Loucy (cell line): Measurements from ENCODE around the gene KLHL8.

ENCODE experiments used
- H2AFZ ChIP-seq: fragments of 200-600 bp; sonication (generic); 2 replicates; pipeline ENCODE4 v1.6.0; 2016; ENCODE audit warnings: antibody characterized with exemption, mild to moderate bottlenecking, low read length, moderate library complexity
- H3F3A ChIP-seq: fragments of 200-600 bp; 2 replicates; pipeline ENCODE4 v1.6.0; 2016; ENCODE audit warnings: antibody characterized with exemption, low read depth, mild to moderate bottlenecking
- H3K27me3 ChIP-seq: fragments of 200-600 bp; sonication (generic); 2 replicates; pipeline ENCODE4 v1.6.1; 2014; ENCODE audit warnings: low read length, mild to moderate bottlenecking; ENCODE audit not compliant: insufficient read depth, poor library complexity, severe bottlenecking
- H3K36me3 ChIP-seq: fragments of 200-600 bp; sonication (generic); 2 replicates; pipeline ENCODE4 v1.6.1; 2016; ENCODE audit warnings: low read length; ENCODE audit not compliant: insufficient read depth
- H3K4me1 ChIP-seq: fragments of 200-600 bp; sonication (generic); 2 replicates; pipeline ENCODE4 v1.5.1; 2014; ENCODE audit warnings: low read length, mild to moderate bottlenecking; ENCODE audit not compliant: insufficient read depth, poor library complexity, severe bottlenecking
- H3K4me2 ChIP-seq: fragments of 200-600 bp; sonication (generic); 2 replicates; pipeline ENCODE4 v1.6.0; 2014; ENCODE audit warnings: antibody characterized with exemption, low read length, low read depth, mild to moderate bottlenecking; ENCODE audit not compliant: poor library complexity, severe bottlenecking
- H3K4me3 ChIP-seq: fragments of 200-600 bp; sonication (generic); 2 replicates; pipeline ENCODE4 v1.5.1; 2014; ENCODE audit warnings: low read length, mild to moderate bottlenecking, mixed read lengths; ENCODE audit not compliant: poor library complexity, severe bottlenecking
- H3K79me2 ChIP-seq: fragments of 200-600 bp; sonication (generic); 2 replicates; pipeline ENCODE4 v1.6.1; 2014; ENCODE audit warnings: low read length; ENCODE audit not compliant: insufficient read depth
- H3K9ac ChIP-seq: fragments of 200-600 bp; sonication (generic); 2 replicates; pipeline ENCODE4 v1.6.0; 2014; ENCODE audit warnings: mild to moderate bottlenecking, low read depth, low read length, moderate library complexity; ENCODE audit not compliant: poor library complexity, severe bottlenecking
- H3K9me2 ChIP-seq: fragments of 200-600 bp; sonication (generic); replicated peaks from 2 replicates; pipeline ENCODE4 v1.6.1; 2016; ENCODE audit warnings: low read depth, low read length, mixed read lengths
- H3K9me3 ChIP-seq: fragments of 200-600 bp; sonication (generic); 2 replicates; pipeline ENCODE4 v1.6.1; 2014; ENCODE audit warnings: mild to moderate bottlenecking, antibody characterized with exemption, low read length, low read depth; ENCODE audit not compliant: insufficient read depth
- H4K20me1 ChIP-seq: fragments of 200-600 bp; sonication (generic); 2 replicates; pipeline ENCODE4 v1.6.0; 2014; ENCODE audit warnings: antibody characterized with exemption, low read length, mild to moderate bottlenecking; ENCODE audit not compliant: insufficient read depth, poor library complexity, severe bottlenecking
- EZH2phosphoT487 ChIP-seq: fragments of 200-600 bp; IDR thresholded peaks from 2 replicates; pipeline ENCODE4 v1.6.1; 2018; ENCODE audit warnings: antibody characterized with exemption, mild to moderate bottlenecking, moderate library complexity, borderline replicate concordance
- TF ChIP-seq, protein P1 (sequence below): fragments of 200-600 bp; sonication (generic); conservative IDR thresholded peaks from 2 replicates; pipeline ENCODE4 v1.5.1; 2014; ENCODE audit warnings: mild to moderate bottlenecking, antibody characterized with exemption, low read length

KLHL8 gene

DNA sequence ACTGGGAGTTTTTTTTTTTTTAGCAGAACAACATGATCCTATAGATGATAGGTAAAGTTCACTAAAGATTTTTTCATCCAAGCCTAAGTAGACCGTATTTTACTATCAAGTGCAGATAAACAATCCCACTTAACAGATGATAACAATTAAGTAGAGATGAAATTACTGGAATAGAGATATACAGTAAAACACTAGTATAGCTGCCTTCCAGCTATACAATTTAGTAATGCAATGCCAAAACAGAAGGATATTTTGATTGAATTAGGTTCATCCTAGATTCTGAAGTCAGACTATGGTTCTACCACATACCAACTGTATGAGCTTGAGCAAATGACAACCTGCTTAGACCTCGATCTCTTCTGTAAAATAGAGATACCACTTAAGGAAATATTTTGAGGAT lies 24.3 kb downstream of the KLHL8 start:
- Histone ChIP-seq H3K79me2 (peaks cover 65% of the 10 kb centered on the region), H3K27me3 (no peaks in the 10 kb centered on the region), H3K4me1 (peaks cover 5% of the 10 kb centered on the region), H3F3A (no peaks in the 10 kb centered on the region), H2AFZ (no peak overlapping the region), H3K9me2 (no peaks in the 10 kb centered on the region), H3K4me2 (no peak overlapping the region), H3K36me3 (peaks cover 7% of the 10 kb centered on the region; the same call in 1 of the 2 replicates), H4K20me1 (peaks cover 18% of the 10 kb centered on the region), H3K9ac (no peak overlapping the region), H3K9me3 (no peaks in the 10 kb centered on the region), H3K4me3 (no peak overlapping the region)
- TF ChIP-seq EZH2phosphoT487: no peak
- TF ChIP-seq, protein P1, sequence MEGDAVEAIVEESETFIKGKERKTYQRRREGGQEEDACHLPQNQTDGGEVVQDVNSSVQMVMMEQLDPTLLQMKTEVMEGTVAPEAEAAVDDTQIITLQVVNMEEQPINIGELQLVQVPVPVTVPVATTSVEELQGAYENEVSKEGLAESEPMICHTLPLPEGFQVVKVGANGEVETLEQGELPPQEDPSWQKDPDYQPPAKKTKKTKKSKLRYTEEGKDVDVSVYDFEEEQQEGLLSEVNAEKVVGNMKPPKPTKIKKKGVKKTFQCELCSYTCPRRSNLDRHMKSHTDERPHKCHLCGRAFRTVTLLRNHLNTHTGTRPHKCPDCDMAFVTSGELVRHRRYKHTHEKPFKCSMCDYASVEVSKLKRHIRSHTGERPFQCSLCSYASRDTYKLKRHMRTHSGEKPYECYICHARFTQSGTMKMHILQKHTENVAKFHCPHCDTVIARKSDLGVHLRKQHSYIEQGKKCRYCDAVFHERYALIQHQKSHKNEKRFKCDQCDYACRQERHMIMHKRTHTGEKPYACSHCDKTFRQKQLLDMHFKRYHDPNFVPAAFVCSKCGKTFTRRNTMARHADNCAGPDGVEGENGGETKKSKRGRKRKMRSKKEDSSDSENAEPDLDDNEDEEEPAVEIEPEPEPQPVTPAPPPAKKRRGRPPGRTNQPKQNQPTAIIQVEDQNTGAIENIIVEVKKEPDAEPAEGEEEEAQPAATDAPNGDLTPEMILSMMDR: no peak

DNA sequence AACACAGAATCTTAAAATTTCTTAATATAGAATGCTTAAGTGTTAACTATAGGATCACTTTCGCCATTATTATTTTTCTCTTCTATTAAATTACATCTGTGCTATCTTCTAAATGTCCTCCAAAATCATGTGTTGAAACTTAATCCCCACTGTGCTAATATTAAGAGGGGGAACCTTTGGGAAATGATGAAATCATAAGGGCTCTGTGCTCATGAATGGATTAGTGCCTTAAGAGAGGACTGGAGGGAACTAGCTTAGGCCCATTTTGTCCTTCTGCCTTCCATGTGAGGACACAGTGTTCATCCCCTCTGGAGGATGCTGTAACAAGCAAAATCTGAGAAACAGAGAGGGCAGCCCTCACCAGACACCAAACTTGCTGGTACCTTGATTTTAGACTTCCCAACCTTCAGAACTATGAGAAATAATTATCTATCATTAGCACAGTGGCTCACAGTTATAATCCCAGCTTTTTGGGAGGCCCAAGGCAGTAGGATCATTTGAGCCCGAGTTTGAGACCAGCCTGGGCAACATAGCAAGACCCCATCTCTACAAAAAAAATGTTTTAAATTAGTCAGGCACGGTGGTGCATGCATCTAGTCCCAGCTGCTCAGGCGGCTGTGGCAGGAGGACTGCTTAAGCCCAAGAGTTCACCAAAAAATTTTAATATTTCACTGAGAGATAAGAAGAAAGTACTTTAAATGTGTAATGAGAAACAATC lies 26.3 kb downstream of the KLHL8 start:
- TF ChIP-seq EZH2phosphoT487: no peak
- Histone ChIP-seq H3K9me2 (no peaks in the 10 kb centered on the region), H2AFZ (no peak overlapping the region), H3K9me3 (no peaks in the 10 kb centered on the region), H3K36me3 (peaks cover 7% of the 10 kb centered on the region; the same call in 1 of the 2 replicates), H4K20me1 (peaks cover 18% of the 10 kb centered on the region), H3K4me1 (peaks cover 5% of the 10 kb centered on the region), H3K4me2 (no peak overlapping the region), H3F3A (no peaks in the 10 kb centered on the region), H3K27me3 (no peaks in the 10 kb centered on the region), H3K79me2 (peaks cover 51% of the 10 kb centered on the region), H3K9ac (no peak overlapping the region), H3K4me3 (no peak overlapping the region)

DNA sequence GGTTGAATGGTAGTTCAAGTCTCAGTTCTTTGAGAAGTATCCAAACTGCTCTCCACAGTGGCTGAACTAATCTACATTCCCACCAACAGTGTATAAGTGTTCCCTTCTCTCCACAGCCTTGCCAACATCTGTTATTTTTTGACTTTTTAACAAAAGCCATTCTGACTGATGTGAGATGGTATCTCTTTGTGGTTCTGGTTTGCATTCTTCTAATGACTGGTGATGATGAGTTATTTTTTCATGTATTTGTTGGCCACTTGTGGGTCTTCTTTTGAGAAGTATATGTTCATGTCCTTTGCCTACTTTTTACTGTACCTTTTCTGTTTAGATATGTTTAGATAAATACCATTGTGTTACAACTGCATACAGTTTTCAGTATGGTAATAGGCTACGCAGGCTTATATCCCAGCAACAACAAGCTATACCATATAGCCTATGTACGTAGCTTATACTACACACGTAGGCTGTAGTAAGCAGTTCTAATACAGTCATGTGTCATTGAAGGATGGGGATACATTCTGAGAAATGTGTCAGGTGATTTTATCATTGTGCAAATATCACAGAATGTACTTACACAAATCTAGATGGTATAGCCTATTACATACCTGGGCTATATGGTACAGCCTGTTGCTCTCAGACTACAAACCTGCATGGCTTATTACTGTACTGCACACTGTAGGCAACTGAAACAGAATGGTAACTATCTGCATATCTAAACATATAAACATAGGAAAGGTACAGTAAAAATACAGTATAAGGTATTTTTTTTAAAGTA lies 28.1 kb downstream of the KLHL8 start:
- H3K4me3 ChIP-seq: no peak overlapping the region
- no peaks in the 10 kb centered on the region for H3F3A ChIP-seq
- H3K9me2 ChIP-seq: no peaks in the 10 kb centered on the region
- no peak overlapping the region for H3K9ac ChIP-seq
- no peaks in the 10 kb centered on the region for H3K9me3 ChIP-seq
- no peak overlapping the region for H3K4me2 ChIP-seq
- peaks cover 18% of the 10 kb centered on the region for H4K20me1 ChIP-seq
- no peaks in the 10 kb centered on the region for H3K4me1 ChIP-seq
- no peaks in the 10 kb centered on the region for H3K27me3 ChIP-seq
- TF ChIP-seq, protein P1: no peak
- no peak for TF ChIP-seq EZH2phosphoT487
- H3K79me2 ChIP-seq: peaks cover 38% of the 10 kb centered on the region
- peaks cover 7% of the 10 kb centered on the region; the same call in 1 of the 2 replicates for H3K36me3 ChIP-seq
- H2AFZ ChIP-seq: no peak overlapping the region
